Left colon (tissue), 2 donors: ENCODE data around the gene SCAP. TPM values are rescaled to one million over a fixed set of nuclear protein-coding genes. Genes with fewer than 3 reads are reported as not detected.
"Not testable (repeated sequence)": the region's sequence is repeated elsewhere in the genome, so short reads cannot be mapped to it uniquely, and the experiment has no call there.

Experiments used
- ATAC-seq: fragments of 200-7000 bp; cut with Tn5 transposase; one replicate; pipeline ENCODE4 v1.9.1; 2020; ENCODE audit warnings: mild to moderate bottlenecking, moderate library complexity
- DNase-seq, 2 donors: peaks; one replicate each; pipeline ENCODE4 v3.0.0-alpha.2; 2020
- intact Hi-C, 2 donors: fragments of 100-400 bp; cut with DNase I in 1 of 2; cut with micrococcal nuclease in 1 of 2; formaldehyde crosslinking; loops; one replicate each; pipeline versions ENCODE4 v1.11.2 to v1.14.0; 2022; cut with DNase I, micrococcal nuclease
- long read RNA-seq: library from polyadenylated mRNA; unstranded; transcript quantifications from one replicate; pipeline ENCODE4 v2.0.0, GENCODE V29; 2021
- total RNA-seq, 2 donors: library from RNA; stranded (reverse); fragmentation: NEBNext Ultra II Directional; extraction: Animal tissue kit (Norgen Biotek cat#: 25700); gene quantifications; one replicate each; pipeline ENCODE4 v1.2.1, GENCODE V29; 2021
- donor health status: DM: no; HTN: no; CAD: no.
- donor health status: DM: yes; HTN: yes; CAD: no.

Gene SCAP
- total RNA-seq, result 100 to 1,000 TPM; 118 to 123 TPM
- long read RNA-seq, full-length matches to known transcripts, result 3 of 226 reads
- long read RNA-seq, partial matches to known transcripts, result 195 of 226 reads
- long read RNA-seq, other reads (novel, unspliced or antisense), result 28 of 226 reads

DNA sequence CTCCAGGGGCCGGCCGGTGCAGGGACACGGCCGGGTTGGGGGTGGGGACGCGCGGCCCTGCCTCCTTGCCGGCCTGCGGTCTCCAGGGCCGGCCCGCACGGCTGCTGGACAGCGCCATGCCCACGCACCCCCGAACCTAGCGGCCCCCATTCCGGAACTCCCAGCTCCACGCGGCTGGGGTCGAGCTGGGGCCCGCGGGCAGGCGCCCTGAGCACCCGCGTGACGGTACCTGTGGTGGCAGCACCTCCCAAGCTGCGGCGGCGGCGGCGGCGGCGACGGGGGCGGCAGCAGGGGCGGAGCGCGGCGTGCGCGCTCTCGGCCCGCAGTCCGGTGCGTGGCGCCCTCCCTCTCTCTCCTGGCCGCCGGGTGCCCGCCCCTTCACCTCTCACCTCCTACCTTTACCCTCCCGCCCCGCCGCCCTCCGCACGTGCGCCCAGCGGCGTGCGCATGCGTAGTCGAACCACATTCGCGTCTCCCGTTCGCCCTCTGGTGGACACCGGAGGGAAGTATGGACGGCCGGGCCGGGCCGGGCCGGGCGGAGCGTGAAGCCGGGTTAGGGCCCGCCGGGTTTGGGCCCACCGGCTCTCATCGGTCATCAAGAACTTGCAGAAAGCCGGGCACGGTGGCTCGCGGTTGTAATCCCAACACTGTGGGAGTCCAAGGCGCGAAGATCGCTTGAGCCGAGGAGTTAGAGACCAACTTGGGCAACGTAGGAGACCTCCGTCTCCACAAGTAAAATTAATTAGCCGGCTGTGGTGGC, at the start of gene SCAP:
SCAP (minus strand) TSS at position 372 of the 760 bp plus-strand sequence. CDS start 32,948 bp downstream, outside the sequence.
- peak; percentile 98 for ATAC-seq
- intact Hi-C loops, result loop anchor here (5.0 to 10.0 kb wide), 2 partner anchors 51 to 53 kb away; no protein-coding TSS in a partner anchor
- peak; percentile 94 to 96 for DNase-seq

GRCh38 chr3:47523310-47524073, 47.8 kb upstream of the SCAP start:
- DNase-seq (no peak), ATAC-seq (no peak)
- intact Hi-C loops, result loop anchor here (5.0 to 10.0 kb wide), 2 partner anchors 264 to 271 kb away; no protein-coding TSS in a partner anchor

DNA sequence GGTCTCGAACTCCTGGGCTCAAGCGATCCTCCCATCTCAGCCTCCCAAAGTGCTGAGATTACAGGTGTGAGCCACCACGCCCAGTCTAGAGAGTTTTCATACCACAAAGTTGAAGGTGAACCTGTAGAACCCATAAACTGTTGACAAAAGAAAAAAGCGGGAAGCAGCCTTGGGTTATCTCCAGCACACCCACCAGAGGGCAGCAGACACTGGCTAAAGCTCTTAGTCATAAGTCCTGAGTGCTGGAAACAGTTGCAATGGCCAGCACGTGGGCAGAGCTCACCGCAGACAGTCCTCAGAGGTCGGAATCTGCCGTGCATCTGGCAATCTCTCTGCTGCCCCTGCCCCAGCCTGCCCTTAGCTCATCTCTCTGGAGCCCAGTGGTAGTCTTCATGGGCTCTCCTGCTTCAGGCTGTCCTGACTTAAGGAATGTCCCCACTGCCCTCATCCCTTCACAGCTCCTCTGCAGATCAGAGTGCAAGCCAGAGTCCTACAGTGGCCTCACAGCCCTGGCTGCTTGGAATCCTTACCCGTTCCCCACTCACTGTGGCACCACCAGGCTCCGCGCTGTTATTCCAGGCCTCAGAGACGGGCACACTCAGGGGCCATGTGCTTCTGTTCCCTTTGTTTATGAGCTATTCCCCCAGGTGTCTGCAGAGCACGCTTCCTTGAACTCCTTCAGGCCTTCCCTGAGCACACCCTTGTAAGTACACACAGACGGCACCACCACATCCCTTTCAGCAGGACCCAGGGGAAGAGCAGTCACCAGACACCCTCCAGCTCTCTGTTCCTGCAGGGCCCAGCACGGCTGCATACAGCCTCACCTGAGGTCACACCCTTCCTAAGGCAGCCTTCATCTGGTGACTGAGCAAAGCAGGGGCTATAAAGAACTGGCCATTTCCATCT, 46.6 kb upstream of the SCAP start:
- ATAC-seq, result peak; percentile 97
- DNase-seq, result peak; percentile 77 to 85
- intact Hi-C loops, result loop anchor here (5.0 to 10.0 kb wide), 2 partner anchors 265 to 272 kb away; no protein-coding TSS in a partner anchor

DNA sequence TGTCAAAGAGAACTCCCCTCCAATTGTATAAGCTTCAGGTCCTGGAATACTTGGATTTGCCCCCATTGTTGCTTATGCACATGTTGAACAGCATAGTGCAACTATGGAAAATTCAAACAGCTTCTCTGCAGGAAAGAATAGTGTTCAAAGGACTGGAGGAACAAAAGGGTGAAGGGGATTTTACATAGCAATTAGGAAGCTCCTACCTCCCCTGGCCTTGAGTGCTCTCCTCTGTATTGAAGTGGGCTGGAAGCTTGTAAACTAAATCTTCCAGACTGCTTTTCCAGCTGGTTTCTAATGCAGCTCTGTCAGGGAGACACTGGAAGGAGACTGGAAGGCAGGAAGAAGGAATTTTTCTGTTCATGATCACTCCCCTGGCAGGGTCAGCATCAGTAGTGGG, 45.0 kb upstream of the SCAP start:
- no peak for DNase-seq
- ATAC-seq, result no peak
- intact Hi-C loops, result loop anchor here (5.0 to 10.0 kb wide), 2 partner anchors 267 to 274 kb away; no protein-coding TSS in a partner anchor

GRCh38 chr3:47517937-47518336, 42.2 kb upstream of the SCAP start:
- DNase-seq (no peak), ATAC-seq (no peak)

DNA sequence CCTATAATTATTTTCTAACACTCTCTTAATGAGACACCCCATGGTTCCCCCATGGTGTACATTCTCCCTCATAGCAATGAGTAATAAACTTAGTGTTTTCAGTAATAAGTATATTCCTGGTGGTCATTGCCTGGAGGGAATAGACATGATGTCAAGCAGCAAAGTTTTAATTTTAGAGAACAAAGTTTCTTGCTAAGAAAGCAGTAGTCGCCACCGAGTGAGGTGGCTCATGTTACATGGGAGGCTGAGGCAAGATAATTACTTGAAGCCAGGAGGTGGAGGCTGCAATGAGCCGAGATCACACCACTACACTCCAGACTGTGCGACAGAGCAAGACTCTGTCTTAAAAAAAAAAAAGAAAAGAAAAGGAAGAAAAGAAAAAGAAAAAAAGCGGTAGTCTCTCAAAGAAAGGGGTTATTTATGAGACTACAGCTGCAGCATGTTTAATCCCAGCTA, 40.2 kb upstream of the SCAP start:
- DNase-seq, result no peak
- intact Hi-C loops, result no loop called here
- ATAC-seq, result no peak

More at GRCh38 chr3:47517937-47518336, 42.2 kb upstream of the SCAP start:
- intact Hi-C loops, result no loop called here

DNA sequence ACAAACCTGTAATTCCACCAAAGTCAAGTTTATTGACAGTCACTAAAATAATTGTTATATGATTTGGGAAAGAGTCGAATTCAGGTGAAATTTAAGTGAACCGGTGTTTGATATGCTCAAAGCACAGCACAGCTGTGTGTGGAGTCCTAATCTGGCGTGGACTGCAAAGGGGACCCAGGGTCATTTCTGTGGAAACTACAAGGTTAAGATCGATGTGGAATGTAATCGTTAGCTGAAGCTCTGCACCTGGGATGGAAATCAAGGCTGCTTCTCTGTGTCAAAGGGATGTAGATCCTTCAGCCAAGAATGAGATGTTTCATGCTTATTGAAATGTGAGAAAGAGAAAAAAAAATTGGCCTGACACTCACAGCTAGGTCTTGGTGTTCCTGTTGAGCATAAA, 39.4 kb upstream of the SCAP start:
- intact Hi-C loops, result no loop called here
- DNase-seq (no peak), ATAC-seq (no peak)

- ATAC-seq (peak; percentile 96), DNase-seq (peak; percentile 96 to 97)
- intact Hi-C loops, result no loop called here
These were observed 37.6 kb upstream of the SCAP start, which contains the start of gene ELP6 for GRCh38 chr3:47513125-47513929. TSS of gene ELP6 (minus strand) at chr3:47513712. CDS start at chr3:47513590, 122 bp downstream.

GRCh38 chr3:47512416-47513124, 36.8 kb upstream of the SCAP start:
- intact Hi-C loops, result no loop called here
- DNase-seq (peak; percentile 34 to 44), ATAC-seq (peak; percentile 39)

- DNase-seq, ATAC-seq, intact Hi-C loops: not testable (repeated sequence)
These were observed 29.5 kb upstream of the SCAP start for GRCh38 chr3:47505267-47505666.

- ATAC-seq (no peak), DNase-seq (no peak)
- intact Hi-C loops, result no loop called here
These were observed 28.4 kb upstream of the SCAP start for GRCh38 chr3:47504113-47504512.

DNA sequence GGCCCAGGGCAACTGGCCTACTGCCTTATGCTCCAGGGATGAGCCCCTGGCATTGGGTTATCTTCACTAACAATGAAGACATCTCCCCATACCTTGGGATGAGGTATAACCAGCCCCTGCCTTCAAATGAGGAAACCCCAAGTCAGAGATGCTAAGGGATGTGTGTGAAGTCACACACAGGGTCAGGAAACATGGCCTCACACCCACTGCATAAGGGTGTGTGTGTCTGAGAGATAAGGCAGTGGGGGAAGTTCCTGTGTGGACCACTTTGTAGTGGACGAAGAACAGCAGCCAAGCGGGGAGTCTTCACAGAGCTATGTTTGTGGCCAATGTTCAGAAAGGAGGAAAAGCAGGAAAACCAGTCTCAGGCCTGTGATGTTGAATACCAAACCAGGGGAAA, 27.3 kb upstream of the SCAP start:
- ATAC-seq (no peak), DNase-seq (no peak)
- intact Hi-C loops, result no loop called here

DNA sequence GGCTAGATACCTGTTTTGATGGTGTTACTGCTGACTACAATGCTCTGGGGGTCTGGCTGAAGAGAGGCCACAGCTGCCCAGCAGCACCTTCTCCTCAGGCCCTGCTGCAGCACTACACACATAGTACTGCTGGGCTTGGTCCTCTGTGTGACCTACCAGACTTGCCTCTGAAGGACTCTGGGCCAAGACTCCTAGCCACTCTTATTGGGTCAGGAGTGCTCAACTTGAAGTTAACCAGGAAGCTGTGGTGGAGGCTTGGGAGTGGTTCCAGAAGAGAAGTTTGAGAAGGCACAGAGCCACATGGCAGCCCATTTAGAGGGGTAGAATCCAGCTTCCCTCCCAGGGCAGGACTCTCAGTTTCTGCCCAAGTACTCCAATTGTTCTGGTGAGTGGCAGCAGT, 21.2 kb upstream of the SCAP start:
- DNase-seq, result no peak
- ATAC-seq, result no peak
- intact Hi-C loops, result no loop called here

- ATAC-seq, result no peak
- no peak for DNase-seq
- intact Hi-C loops, result no loop called here
These were observed 20.1 kb upstream of the SCAP start for GRCh38 chr3:47495886-47496285.

- ATAC-seq (no peak), DNase-seq (no peak)
- intact Hi-C loops, result no loop called here
These were observed 19.4 kb upstream of the SCAP start for GRCh38 chr3:47495111-47495510.

DNA sequence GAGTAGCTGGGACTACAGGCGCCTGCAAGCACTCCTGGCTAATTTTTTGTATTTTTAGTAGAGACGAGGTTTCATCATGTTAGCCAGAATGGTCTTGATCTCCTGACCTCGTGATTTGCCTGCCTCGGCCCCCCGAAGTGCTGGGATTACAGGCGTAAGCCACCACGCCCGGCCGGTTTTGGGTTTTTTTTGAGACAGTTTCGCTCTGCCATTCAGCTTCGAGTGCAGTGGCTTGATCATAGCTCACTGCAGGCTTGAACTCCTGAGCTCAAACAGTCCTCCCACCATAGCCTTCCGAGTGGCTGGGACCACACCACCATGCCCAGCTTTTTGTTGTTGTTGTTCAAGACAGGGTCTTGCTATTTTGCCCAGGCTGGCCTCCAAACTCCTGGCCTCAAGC, 16.0 kb upstream of the SCAP start:
- DNase-seq (no peak), ATAC-seq (no peak)
- intact Hi-C loops, result no loop called here

GRCh38 chr3:47491186-47491585, 15.4 kb upstream of the SCAP start:
- DNase-seq, result no peak

More at GRCh38 chr3:47491186-47491585, 15.4 kb upstream of the SCAP start:
- ATAC-seq, result no peak
- intact Hi-C loops, result no loop called here
